Liver (tissue), 9 donors: ENCODE data around the gene PHOSPHO1. TPM values are rescaled to one million over a fixed set of nuclear protein-coding genes. Genes with fewer than 3 reads are reported as not detected.

Experiments
- DNase-seq: peaks from one replicate; pipeline ENCODE4 v3.0.0-alpha.2; 2017; ENCODE audit warnings: low spot score
- H3K27ac ChIP-seq, 2 donors: one replicate each; pipeline ENCODE4 v1.7.0; 2013; ENCODE audit warnings: inconsistent platforms in 2 of 2, low read length in 2 of 2, control low read depth in 1 of 2, low read depth in 1 of 2, mild to moderate bottlenecking in 1 of 2
- H3K27me3 ChIP-seq, 4 donors: one replicate each; pipeline versions ENCODE4 v1.6.1 to v1.7.0; 2013; ENCODE audit warnings: low read length in 3 of 4, inconsistent platforms in 1 of 4, mild to moderate bottlenecking in 1 of 4, moderate library complexity in 1 of 4; ENCODE audit not compliant: control insufficient read depth in 4 of 4, insufficient read depth in 4 of 4
- H3K36me3 ChIP-seq, 4 donors: one replicate each; pipeline versions ENCODE4 v1.6.1 to v1.7.0; 2013; ENCODE audit warnings: low read length in 3 of 4, mild to moderate bottlenecking in 3 of 4, low read depth in 1 of 4, moderate library complexity in 1 of 4; ENCODE audit not compliant: control insufficient read depth in 4 of 4, insufficient read depth in 3 of 4
- H3K4me1 ChIP-seq, 4 donors: one replicate each; pipeline versions ENCODE4 v1.6.1 to v1.7.0; 2013; ENCODE audit warnings: low read length in 3 of 4, mild to moderate bottlenecking in 3 of 4, moderate library complexity in 1 of 4; ENCODE audit not compliant: control insufficient read depth in 4 of 4, insufficient read depth in 4 of 4
- H3K4me3 ChIP-seq, 3 donors: one replicate each; pipeline versions ENCODE4 v1.6.1 to v1.7.0; 2013; ENCODE audit warnings: low read length in 3 of 3, control low read depth in 1 of 3, low read depth in 1 of 3, mild to moderate bottlenecking in 1 of 3
- H3K9ac ChIP-seq, 2 donors: one replicate each; pipeline ENCODE4 v1.7.0; 2013; ENCODE audit warnings: low read length in 2 of 2, mild to moderate bottlenecking in 2 of 2, moderate library complexity in 2 of 2, control low read depth in 1 of 2, low read depth in 1 of 2
- H3K9me3 ChIP-seq, 4 donors: one replicate each; pipeline versions ENCODE4 v1.6.1 to v1.7.0; 2013; ENCODE audit warnings: low read length in 3 of 4; ENCODE audit not compliant: control insufficient read depth in 4 of 4
- ATF3 ChIP-seq: IDR thresholded peaks from 2 replicates; pipeline ENCODE4 v1.6.1; 2016; ENCODE audit warnings: antibody characterized with exemption
- CTCF ChIP-seq: fragments of 150-350 bp; IDR thresholded peaks from 2 replicates; pipeline ENCODE4 v1.5.1; 2017; ENCODE audit warnings: improper control_type of control experiment, low read depth, low read length; ENCODE audit not compliant: missing input control
- EGR1 ChIP-seq, 2 donors: IDR thresholded peaks; 2 replicates each; pipeline ENCODE4 v1.6.1; 2016 to 2018; ENCODE audit warnings: antibody characterized with exemption in 2 of 2, low read depth in 2 of 2
- FOXA1 ChIP-seq: IDR thresholded peaks from 2 replicates; pipeline ENCODE4 v1.6.1; 2016; ENCODE audit warnings: antibody characterized with exemption
- FOXA2 ChIP-seq: IDR thresholded peaks from 2 replicates; pipeline ENCODE4 v1.6.1; 2016; ENCODE audit warnings: antibody characterized with exemption
- GABPA ChIP-seq, 2 donors: IDR thresholded peaks in 1 of 2; conservative IDR thresholded peaks in 1 of 2; 2 replicates each; pipeline ENCODE4 v1.6.1; 2016; ENCODE audit warnings: antibody characterized with exemption in 2 of 2, mild to moderate bottlenecking in 1 of 2, moderate library complexity in 1 of 2
- HNF4G ChIP-seq: IDR thresholded peaks from 2 replicates; pipeline ENCODE4 v1.6.1; 2016; ENCODE audit warnings: antibody characterized with exemption
- JUND ChIP-seq, 2 donors: IDR thresholded peaks; 2 replicates each; pipeline ENCODE4 v1.6.1; 2016; ENCODE audit warnings: antibody characterized with exemption in 2 of 2
- MAX ChIP-seq: IDR thresholded peaks from 2 replicates; pipeline ENCODE4 v1.6.1; 2016; ENCODE audit warnings: antibody characterized with exemption
- NR2F2 ChIP-seq: IDR thresholded peaks from 2 replicates; pipeline ENCODE4 v1.6.1; 2016; ENCODE audit warnings: antibody characterized with exemption
- RAD21 ChIP-seq, 2 donors: IDR thresholded peaks; 2 replicates each; pipeline ENCODE4 v1.6.1; 2016; ENCODE audit warnings: antibody characterized with exemption in 2 of 2, mild to moderate bottlenecking in 2 of 2
- REST ChIP-seq: IDR thresholded peaks from 2 replicates; pipeline ENCODE4 v1.6.1; 2016; ENCODE audit warnings: antibody characterized with exemption, mild to moderate bottlenecking
- RXRA ChIP-seq, 2 donors: IDR thresholded peaks; 2 replicates each; pipeline ENCODE4 v1.6.1; 2017 to 2018; ENCODE audit warnings: antibody characterized with exemption in 2 of 2, mild to moderate bottlenecking in 1 of 2
- SP1 ChIP-seq: IDR thresholded peaks from 2 replicates; pipeline ENCODE4 v1.6.1; 2018; ENCODE audit warnings: antibody characterized with exemption, mild to moderate bottlenecking
- TAF1 ChIP-seq: conservative IDR thresholded peaks from 2 replicates; pipeline ENCODE4 v1.6.1; 2016; ENCODE audit warnings: antibody characterized with exemption, mild to moderate bottlenecking
- YY1 ChIP-seq: IDR thresholded peaks from 2 replicates; pipeline ENCODE4 v1.6.1; 2016; ENCODE audit warnings: antibody characterized with exemption, mild to moderate bottlenecking
- ZBTB33 ChIP-seq: IDR thresholded peaks from 2 replicates; pipeline ENCODE4 v1.6.1; 2016; ENCODE audit warnings: antibody characterized with exemption
- WGBS: extraction: QIAGEN DNeasy Blood & Tissue Kit; methylation state at CpG from one replicate; pipeline ENCODE4 v1.1.7; 2013; 5-methylcytosine and 5-hydroxymethylcytosine counted together
- polyA plus RNA-seq, 2 donors: library from polyadenylated mRNA; stranded (reverse) in 1 of 2; unstranded in 1 of 2; fragments of 200-250 nt in 1 of 2; fragments of >200 nt in 1 of 2; fragmentation: Nextera tagmentation in 1 of 2; extraction: Ambion mirVana in 1 of 2; gene quantifications; one replicate each; pipeline versions ENCODE4 v1.2.1 to v1.2.3, GENCODE V29; 2013 to 2015
- total RNA-seq, 2 donors: library from RNA; depleted of rRNA; stranded (reverse); fragments of >200 nt; gene quantifications; one replicate each; pipeline ENCODE4 v1.2.3, GENCODE V29; 2014
- donor health status: healthy.
- donor health status: healthy.
- donor health status: healthy.
- donor health status: healthy.
- donor health status: healthy.

PHOSPHO1 gene
- total and polyA plus RNA-seq, 4 donors = 0.22 to 99.4 (median 0.40) TPM

GRCh38 chr17:49225554-49226236 lies 4.9 kb downstream of the PHOSPHO1 start:
- H3K9me3 ChIP-seq = no peaks in the 10 kb centered on the region
- no peak for DNase-seq
- no peaks in the 10 kb centered on the region for H3K36me3 ChIP-seq
- no peaks in the 10 kb centered on the region for H3K27me3 ChIP-seq
- no peak overlapping the region for H3K9ac ChIP-seq
- H3K27ac ChIP-seq = no peak overlapping the region
- WGBS = 70% methylated on average over 8 of the region's 8 CpGs
- TF ChIP-seq CTCF (no peak), GABPA (IDR thresholded peaks at IDR 0.05 in 1 of 2, conservative IDR thresholded peaks at IDR 0.05 in 1 of 2) (no peak), RXRA (IDR thresholded peaks at IDR 0.05) (no peak), HNF4G (no peak), NR2F2 (no peak), ATF3 (no peak), SP1 (no peak), FOXA1 (no peak), TAF1 (no peak), REST (no peak), YY1 (no peak), MAX (no peak), JUND (IDR thresholded peaks at IDR 0.05) (no peak), FOXA2 (no peak), RAD21 (IDR thresholded peaks at IDR 0.05) (no peak), EGR1 (IDR thresholded peaks at IDR 0.05; ENCODE audit: low read depth in 2 of 2) (no peak)
- H3K4me3 ChIP-seq = no peak overlapping the region
- H3K4me1 ChIP-seq = peaks cover 0 to 18% (median 8%) of the 10 kb centered on the region in 4 donors

- 17% methylated on average over 11 of the region's 11 CpGs for WGBS
- Histone ChIP-seq H3K9ac (no peak overlapping the region), H3K9me3 (no peaks in the 10 kb centered on the region), H3K4me3 (no peak overlapping the region), H3K36me3 (no peaks in the 10 kb centered on the region), H3K27me3 (no peaks in the 10 kb centered on the region), H3K27ac (no peak overlapping the region), H3K4me1 (peaks cover 0 to 15% (median 7%) of the 10 kb centered on the region in 4 donors)
- TF ChIP-seq ZBTB33 = no peak
- no peak for DNase-seq
These were observed 5.6 kb downstream of the PHOSPHO1 start for GRCh38 chr17:49224997-49225337.
